ENCODE measurements around the gene ZC3H18.

ZC3H18 gene

GRCh38 chr16:88651276-88651988 is 81.2 kb downstream of the ZC3H18 start:
- Histone ChIP-seq H3K9ac (no peak overlapping the region), H3K4me3 (ENCODE audit: low read depth, low read length) (no peak overlapping the region), H3K9me3 (ENCODE audit: control insufficient read depth, low read length) (no peaks in the 10 kb centered on the region), H3K36me3 (ENCODE audit: control insufficient read depth, insufficient read depth, low read length) (no peaks in the 10 kb centered on the region), H2AFZ (peak overlapping the region; percentile 25), H3K27ac (peak overlapping the region; percentile 53), H3K4me2 (ENCODE audit: low read length) (peak overlapping the region; percentile 34), H3K27me3 (ENCODE audit: control insufficient read depth, insufficient read depth, low read length) (no peaks in the 10 kb centered on the region), H3K4me1 (peaks cover 6% of the 10 kb centered on the region), H3K79me2 (no peaks in the 10 kb centered on the region)
- no peak for TF ChIP-seq CTCF (IDR thresholded peaks at IDR 0.05)

- Histone ChIP-seq H3K36me3 (ENCODE audit: control insufficient read depth, insufficient read depth, low read length) (no peaks in the 10 kb centered on the region), H3K9ac (no peak overlapping the region), H3K27me3 (ENCODE audit: control insufficient read depth, insufficient read depth, low read length) (no peaks in the 10 kb centered on the region), H3K4me1 (peaks cover 6% of the 10 kb centered on the region), H3K79me2 (no peaks in the 10 kb centered on the region), H3K4me3 (ENCODE audit: low read depth, low read length) (no peak overlapping the region), H2AFZ (no peak overlapping the region), H3K27ac (peak overlapping the region; percentile 42), H3K4me2 (ENCODE audit: low read length) (no peak overlapping the region), H3K9me3 (ENCODE audit: control insufficient read depth, low read length) (no peaks in the 10 kb centered on the region)
- TF ChIP-seq CTCF (IDR thresholded peaks at IDR 0.05), result no peak
These were observed 82.0 kb downstream of the ZC3H18 start for GRCh38 chr16:88651989-88652761.

GRCh38 chr16:88652762-88653063 is 82.5 kb downstream of the ZC3H18 start:
- H2AFZ ChIP-seq, result no peak overlapping the region
- no peak overlapping the region for H3K4me3 ChIP-seq (ENCODE audit: low read depth, low read length)
- TF ChIP-seq CTCF (IDR thresholded peaks at IDR 0.05), result no peak
- no peak overlapping the region for H3K27ac ChIP-seq
- H3K27me3 ChIP-seq (ENCODE audit: control insufficient read depth, insufficient read depth, low read length), result no peaks in the 10 kb centered on the region
- no peak overlapping the region for H3K4me2 ChIP-seq (ENCODE audit: low read length)
- no peaks in the 10 kb centered on the region for H3K36me3 ChIP-seq (ENCODE audit: control insufficient read depth, insufficient read depth, low read length)
- no peaks in the 10 kb centered on the region for H3K79me2 ChIP-seq
- no peaks in the 10 kb centered on the region for H3K9me3 ChIP-seq (ENCODE audit: control insufficient read depth, low read length)
- peaks cover 6% of the 10 kb centered on the region for H3K4me1 ChIP-seq
- no peak overlapping the region for H3K9ac ChIP-seq

GRCh38 chr16:88653101-88653500 is 82.9 kb downstream of the ZC3H18 start:
- no peak overlapping the region for H2AFZ ChIP-seq
- no peaks in the 10 kb centered on the region for H3K9me3 ChIP-seq (ENCODE audit: control insufficient read depth, low read length)
- no peak overlapping the region for H3K4me3 ChIP-seq (ENCODE audit: low read depth, low read length)
- peaks cover 6% of the 10 kb centered on the region for H3K4me1 ChIP-seq
- H3K27me3 ChIP-seq (ENCODE audit: control insufficient read depth, insufficient read depth, low read length), result no peaks in the 10 kb centered on the region
- H3K79me2 ChIP-seq, result no peaks in the 10 kb centered on the region
- H3K4me2 ChIP-seq (ENCODE audit: low read length), result no peak overlapping the region
- no peaks in the 10 kb centered on the region for H3K36me3 ChIP-seq (ENCODE audit: control insufficient read depth, insufficient read depth, low read length)
- no peak overlapping the region for H3K9ac ChIP-seq
- no peak overlapping the region for H3K27ac ChIP-seq
- TF ChIP-seq CTCF (IDR thresholded peaks at IDR 0.05), result no peak
